T47D (cell line): ENCODE measurements around the gene PRSS1.
"Not testable (repeated sequence)": the region's sequence is repeated elsewhere in the genome, so short reads cannot be mapped to it uniquely, and the experiment has no call there.

Source experiments
- DNase-seq, 2 experiments: peaks; one replicate each; pipeline versions ENCODE4 v3.0.0 to v3.0.0-alpha.2; 2011 to 2012; ENCODE audit warnings: low read depth in 1 of 2, low spot score in 1 of 2
- JUND ChIP-seq: IDR thresholded peaks from 2 replicates; pipeline ENCODE4 v1.6.1; 2012; ENCODE audit warnings: low read depth
- in situ Hi-C: cut with HindIII; loops from 2 replicates; pipeline ENCODE4 v1.10.0; 2016; ENCODE audit warnings: low sequenced_read_pairs, low pct_unique_long_range_greater_than_20kb

The PRSS1 gene

DNA sequence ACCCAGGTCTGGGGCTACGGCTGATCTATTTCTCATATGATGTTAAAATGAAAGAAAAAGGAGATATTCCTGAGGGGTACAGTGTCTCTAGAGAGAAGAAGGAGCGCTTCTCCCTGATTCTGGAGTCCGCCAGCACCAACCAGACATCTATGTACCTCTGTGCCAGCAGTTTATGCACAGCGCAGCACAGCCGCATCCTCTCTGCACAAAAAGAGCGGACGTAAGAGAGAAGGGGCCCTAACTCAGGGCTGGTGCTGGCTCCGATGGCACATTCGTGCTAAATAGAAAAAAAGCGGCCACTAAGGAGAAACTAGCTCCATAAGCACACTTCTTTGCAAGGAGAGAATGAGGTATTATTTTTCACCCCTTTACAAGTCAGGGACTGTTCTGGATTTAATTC, 28.3 kb upstream of the PRSS1 start:
- in situ Hi-C loops, result no loop called here

DNA sequence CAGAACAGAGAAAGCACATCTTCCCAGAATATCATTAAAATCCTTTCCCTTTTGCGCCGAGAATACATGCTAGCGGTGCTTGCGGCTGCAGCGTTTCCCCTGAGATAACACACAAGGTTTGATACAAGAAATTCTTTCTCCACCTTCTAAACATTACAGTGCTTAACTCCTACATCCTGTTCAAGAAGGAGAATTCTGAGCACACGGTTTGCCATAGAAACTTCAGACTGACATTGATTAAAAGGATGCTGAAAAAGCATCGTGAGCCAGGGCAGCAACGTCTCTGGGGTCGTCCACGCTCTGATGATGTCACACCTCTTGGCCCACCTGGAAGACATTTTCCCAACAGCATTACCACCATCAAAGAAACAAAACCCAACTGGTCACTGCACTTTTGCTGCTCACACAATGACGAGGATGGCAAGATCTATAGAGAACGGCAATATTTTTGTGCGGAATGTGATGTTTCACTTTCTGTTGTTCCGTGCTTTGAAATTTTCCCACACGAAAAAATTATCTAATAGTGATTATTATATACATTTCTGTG, 27.0 kb upstream of the PRSS1 start:
- TF ChIP-seq JUND, result no peak
- in situ Hi-C loops, result no loop called here

More for the DNA sequence above, 28.3 kb upstream of the PRSS1 start:
- TF ChIP-seq JUND, result no peak
- no peak for DNase-seq

DNA sequence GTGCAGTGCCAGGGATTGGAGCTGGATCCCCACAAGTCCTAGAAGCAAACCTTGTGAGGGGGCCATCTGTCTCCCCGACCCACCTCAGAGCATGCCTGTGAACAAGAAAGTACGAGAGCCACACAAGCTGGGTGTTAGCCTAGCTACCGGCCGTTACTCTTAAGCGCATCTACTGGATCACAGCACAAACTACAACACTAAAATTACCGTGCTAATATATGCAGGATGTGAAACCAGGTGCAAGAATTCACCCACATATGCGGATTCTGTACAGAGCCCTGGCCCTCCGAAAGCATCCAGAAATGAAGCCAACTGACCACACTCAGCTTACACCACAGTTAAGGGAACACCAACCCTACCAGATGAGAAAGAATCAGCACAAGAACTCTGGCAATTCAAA, 16.0 kb upstream of the PRSS1 start:
- in situ Hi-C loops, result no loop called here
- no peak for TF ChIP-seq JUND
- DNase-seq, result no peak

More for the DNA sequence above, 27.0 kb upstream of the PRSS1 start:
- no peak for DNase-seq

DNA sequence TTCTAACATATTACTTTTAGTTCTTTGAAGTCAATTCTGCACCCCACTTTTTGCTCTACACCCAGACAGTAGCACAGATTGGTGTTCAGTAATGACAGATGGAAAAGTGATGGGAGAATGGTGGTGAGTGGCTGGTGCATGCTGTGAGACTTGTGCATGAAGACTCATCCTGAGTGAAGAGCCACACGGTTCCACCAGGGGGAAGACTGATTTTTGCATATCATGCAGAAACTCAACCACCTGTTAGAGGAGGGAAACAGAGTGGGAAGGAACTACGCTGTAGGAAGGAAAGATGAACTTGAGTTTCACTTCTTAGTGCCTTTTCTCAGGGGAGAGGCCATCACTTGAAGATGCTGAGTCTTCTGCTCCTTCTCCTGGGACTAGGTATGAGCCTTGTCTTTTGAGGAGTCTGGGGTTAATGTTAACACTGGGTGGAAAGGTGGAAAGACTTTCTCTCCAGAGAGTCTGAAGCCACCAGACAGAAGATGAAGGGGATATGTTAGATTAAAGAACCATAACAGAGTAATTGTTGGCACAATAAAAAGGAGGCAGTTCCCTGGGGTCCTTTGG, 9.3 kb upstream of the PRSS1 start:
- TF ChIP-seq JUND, result no peak
- DNase-seq, result no peak
- in situ Hi-C loops, result no loop called here

DNA sequence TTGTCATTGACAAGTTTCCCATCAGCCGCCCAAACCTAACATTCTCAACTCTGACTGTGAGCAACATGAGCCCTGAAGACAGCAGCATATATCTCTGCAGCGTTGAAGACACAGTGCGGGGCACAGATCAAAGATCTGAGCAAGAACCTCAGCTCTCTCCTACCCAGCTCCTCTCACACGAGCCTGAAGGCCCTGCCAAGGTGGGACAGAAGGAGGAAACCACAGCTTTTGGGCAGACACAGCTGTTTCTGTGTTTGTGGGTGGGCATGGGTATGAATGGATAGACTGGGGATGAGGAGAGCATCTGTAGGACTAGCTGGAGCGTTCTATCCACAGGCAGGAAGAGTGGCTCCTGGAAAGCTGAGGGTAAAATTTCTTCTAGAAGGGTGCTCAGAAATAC, 8.5 kb upstream of the PRSS1 start:
- no peak for DNase-seq
- in situ Hi-C loops, result no loop called here
- no peak for TF ChIP-seq JUND

DNA sequence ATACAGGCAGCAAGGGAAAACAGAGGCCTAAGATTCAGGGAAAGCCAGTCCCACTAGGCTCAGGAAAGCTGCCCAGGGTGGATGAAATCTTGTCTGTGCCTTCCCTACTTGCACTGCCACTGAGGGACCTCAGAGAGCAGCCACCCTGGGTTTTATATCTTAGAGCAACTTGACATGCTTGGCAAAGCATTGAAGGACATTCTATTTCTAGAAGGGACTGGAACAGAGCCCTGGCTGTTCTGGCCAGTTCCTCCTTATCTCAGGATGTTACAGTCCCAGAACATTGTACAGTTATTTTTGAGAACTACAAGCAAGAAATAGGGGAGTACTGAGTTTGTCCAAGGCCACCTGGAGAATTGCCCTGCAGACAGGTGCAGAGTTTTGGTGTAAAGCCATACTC, 7.3 kb upstream of the PRSS1 start:
- in situ Hi-C loops, result not testable (repeated sequence)

DNA sequence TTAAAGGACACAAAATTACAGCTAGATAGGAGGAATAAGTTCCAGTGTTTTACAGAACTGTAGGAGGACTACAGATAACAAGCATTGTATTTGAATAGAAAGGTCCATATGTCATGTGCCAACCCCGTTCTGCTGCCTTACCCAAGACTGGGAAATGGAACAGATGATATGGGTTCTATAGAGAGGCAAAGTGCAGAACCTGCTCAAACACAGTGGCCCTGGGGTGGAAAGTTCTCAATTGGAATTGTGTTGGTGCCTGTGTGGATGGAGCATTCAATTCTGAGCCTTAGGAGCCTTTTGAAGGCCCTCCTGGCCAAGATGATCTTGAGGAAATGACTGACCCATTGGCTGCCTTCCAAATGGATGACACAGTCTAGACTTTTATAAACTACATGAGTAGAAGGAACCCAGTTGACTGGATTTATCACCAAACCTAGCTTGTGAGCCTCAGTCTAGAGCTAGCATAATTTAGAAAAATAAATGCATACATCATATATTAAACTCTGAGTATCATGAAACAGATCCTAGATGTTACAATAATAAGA, 4.1 kb upstream of the PRSS1 start:
- TF ChIP-seq JUND, result no peak
- no peak for DNase-seq
- in situ Hi-C loops, result no loop called here

More for the DNA sequence above, 7.3 kb upstream of the PRSS1 start:
- DNase-seq, result not testable (repeated sequence)

DNA sequence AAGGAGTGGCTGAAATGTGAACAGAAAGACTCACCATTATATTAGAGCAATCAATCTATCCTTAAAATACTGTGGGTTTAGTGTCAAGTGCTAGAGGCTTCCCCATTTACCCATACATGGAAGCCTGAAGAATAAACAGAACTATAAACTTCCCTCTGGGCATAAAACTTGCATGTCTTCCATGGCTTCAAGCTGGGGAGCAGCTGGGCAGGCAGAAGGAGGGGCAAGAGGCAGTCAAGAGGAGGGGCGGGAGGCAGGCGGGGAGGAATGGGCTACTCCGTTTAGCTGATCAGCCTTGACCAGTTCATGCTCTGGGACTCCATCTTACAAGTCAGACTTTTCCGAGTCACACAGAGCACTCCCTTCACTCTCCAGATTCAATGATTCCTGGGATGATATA, 3.5 kb upstream of the PRSS1 start:
- in situ Hi-C loops, result no loop called here
- no peak for TF ChIP-seq JUND
- DNase-seq, result no peak

DNA sequence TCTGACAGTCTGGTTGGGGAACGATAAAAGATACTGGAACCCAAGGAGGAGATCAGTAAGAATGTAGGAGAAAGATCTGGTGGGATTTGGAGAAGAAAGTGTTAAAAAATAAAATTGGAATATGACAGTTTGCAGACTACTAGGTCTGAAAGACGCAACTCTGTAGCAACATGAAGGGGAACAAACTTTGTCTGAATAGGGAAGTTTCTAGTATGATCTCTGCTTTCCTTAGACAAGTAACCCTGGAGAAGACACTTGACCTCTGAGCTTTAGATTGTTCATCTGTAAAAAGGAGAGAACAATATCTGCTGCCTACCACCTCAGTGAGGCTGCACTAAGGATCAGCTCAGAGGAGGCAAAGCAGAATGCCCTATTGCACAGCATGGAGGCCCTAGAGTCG, 3.0 kb upstream of the PRSS1 start:
- DNase-seq, result no peak
- TF ChIP-seq JUND, result no peak
- in situ Hi-C loops, result no loop called here

DNA sequence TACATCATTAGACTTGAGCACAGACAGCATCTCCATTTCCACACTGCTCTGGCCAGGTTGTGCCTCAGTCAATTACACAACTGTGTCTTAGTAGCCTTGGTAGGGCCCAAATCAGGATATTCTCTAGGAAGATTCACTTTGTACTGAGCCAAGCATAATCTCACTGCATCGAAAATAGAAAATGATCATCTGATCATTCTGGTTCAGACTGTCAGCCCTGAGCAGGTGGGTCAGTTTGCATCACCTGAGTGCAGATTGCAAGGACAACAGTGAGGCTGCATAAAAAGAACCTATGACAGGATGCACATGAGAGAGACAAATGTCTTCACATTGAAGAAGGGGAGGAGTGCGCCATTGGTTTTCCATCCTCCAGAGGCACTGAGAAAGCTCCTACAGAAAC, 862 bp upstream of the PRSS1 start:
- not testable (repeated sequence) for DNase-seq

DNA sequence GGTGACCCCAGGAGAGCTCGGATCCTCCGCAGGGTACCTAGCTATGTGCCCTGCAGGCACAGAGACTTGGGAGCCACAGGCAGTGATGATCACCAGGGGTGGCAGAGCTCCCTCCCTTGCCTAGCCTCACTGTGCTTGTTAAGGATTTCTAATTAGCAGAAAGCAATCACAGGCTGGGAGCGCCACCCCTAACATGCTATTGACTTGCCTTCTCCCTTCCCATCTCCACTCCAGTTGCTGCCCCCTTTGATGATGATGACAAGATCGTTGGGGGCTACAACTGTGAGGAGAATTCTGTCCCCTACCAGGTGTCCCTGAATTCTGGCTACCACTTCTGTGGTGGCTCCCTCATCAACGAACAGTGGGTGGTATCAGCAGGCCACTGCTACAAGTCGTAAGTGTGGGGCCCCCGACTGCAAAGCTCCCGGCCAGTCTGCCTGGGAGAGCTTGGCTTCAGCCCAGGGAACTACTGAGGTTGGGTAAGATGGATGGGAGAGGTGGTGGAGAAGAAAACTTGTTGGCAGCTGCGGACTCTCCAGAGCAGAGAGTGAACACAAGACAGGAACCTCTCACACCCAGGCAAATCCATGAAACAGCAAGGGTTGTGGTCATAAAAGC, 1.2 kb downstream of the PRSS1 start:
- in situ Hi-C loops, result no loop called here
- no peak for DNase-seq
- TF ChIP-seq JUND, result no peak

More for the DNA sequence above, 862 bp upstream of the PRSS1 start:
- in situ Hi-C loops, result not testable (repeated sequence)

DNA sequence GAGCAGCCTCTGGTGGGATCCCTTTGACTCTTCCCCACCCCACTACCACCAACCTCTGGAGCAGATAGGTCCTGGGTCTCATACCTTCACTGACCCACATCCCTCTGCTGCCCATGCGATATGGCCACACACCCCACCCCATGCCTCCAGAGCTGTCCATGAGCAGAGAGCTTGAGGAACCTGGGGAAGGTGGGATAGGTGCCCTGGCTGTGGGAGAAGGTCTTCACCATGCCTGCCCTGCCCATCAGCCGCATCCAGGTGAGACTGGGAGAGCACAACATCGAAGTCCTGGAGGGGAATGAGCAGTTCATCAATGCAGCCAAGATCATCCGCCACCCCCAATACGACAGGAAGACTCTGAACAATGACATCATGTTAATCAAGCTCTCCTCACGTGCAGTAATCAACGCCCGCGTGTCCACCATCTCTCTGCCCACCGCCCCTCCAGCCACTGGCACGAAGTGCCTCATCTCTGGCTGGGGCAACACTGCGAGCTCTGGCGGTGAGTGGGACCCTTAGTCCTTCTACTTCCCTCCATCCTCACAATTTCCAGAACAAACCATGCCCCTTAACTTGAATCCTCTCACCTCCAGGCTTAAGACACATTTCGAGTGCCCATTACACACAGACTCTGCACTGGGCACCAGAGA, 2.4 kb downstream of the PRSS1 start:
- in situ Hi-C loops, DNase-seq: not testable (repeated sequence)

DNA sequence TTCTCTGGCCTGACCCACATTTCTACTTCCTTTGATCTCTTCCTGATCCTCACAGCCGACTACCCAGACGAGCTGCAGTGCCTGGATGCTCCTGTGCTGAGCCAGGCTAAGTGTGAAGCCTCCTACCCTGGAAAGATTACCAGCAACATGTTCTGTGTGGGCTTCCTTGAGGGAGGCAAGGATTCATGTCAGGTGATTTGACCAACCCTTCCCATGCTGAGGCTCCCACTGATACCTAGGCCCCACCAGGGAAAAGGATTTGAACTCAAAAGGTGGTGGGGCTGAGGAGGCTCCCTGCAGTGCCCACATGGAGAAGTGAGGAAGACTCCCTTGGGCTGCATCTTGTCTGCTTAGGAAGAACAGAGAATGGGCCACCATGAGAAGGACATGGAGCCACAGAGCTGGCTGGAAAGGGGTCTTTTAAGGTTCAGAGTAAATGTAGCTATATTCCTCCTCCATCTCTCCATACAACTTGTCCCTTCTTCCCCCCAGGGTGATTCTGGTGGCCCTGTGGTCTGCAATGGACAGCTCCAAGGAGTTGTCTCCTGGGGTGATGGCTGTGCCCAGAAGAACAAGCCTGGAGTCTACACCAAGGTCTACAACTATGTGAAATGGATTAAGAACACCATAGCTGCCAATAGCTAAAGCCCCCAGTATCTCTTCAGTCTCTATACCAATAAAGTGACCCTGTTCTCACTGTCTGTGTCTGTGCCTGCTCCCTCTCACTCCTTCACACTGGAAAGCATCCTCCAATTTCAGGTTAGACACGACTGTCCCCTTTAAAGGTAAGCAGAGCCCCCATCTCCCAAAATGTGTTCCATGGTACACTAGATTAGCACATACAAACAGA, 3.3 kb downstream of the PRSS1 start:
- no peak for TF ChIP-seq JUND
- DNase-seq, result no peak
- in situ Hi-C loops, result no loop called here
